ENCODE results near the gene KLC1.
A peak's percentile ranks its signal among the peaks of the same experiment; 100 is the strongest.

The KLC1 gene

DNA sequence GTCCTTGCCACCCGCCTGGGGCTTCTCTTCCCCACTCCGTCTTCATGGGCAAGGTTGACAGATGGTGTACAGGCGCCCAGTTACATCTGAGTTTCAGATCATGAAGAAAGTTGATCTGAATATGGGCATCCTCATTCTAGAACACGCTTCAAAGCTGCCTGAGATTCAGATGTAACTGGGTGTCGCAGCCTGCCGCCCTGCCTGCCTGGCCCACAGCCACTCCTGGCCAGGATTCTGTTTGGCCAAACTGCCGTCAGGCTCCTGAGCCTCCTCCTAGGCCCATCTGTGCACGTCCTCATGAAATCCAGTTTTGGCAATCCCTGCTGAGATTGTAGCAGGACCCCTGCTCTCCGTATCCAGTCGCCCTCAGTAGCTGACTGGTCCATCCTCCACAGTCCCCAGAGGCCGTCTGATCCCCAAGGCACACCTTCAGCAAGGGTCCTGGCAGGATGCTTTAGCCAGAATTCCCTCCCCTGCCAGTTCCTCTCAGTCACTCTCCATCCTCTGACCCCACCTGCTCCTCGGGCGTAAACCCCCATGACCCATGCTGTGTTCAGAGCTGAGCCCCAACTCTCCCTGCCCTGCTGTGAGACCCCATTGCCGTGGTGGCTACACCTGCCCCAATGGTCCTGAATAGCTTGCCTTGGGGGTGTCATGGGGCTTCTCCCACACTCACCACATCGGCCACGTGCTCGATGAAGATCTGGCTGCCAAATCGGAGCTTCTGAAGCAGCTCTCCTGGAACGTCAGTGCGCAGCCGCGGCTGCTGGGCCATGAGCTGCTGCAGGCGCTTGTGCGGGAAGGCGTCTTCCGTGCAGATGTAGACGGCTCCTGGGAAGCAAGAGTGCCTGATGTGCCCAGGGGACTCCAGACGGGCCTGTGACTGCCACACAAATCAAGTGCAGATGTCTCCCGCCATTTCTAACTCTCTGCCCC is 73.8 kb downstream of the KLC1 start:
- DNase-seq (ENCODE audit: low read depth in 2 of 3, low spot score in 1 of 3), result no peak

DNA sequence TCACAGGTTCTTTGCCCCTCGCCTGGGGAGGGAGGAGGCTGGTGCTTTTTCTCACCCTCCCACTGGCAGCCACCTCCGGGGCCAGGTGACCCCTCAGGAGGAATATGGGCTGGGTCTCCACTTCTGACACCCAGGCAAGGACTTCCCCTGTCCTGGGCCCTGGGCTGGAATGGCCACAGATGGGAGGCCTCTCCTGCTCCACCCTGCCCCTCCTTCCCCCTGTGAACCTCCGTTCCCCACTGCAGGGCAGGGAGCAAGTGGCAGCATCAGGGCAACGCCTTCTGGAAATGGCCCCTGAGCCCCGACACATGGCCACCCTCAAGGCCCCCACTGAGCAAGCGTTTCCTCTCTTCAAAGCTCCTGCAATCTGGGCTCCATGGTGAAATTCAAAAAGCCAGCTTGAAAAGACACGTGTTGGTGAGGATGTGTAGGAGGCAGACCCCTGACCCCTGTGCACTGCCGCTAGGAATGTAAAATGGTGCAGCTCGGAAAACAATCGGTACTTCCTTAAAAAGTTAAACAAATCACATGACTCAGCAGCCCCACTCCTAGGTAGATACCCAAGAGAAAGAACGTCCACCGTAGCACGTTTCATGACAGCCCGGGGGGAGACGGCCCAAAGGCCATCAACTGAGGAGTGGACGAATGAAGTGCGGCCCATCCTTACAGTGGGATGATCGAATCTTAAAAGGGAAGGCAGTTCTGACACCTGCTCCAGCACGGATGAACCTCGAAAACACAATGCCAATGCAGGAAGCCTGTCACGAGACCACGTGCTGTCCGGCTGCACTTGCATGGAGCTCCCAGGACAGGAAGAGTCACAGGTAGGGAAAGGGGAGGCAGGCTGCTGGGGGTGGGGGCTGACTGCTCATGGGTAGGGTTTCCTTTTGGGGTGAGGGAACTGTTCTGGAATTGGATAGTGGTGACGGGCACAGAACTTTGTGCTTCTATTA is 74.7 kb downstream of the KLC1 start:
- no peak for DNase-seq (ENCODE audit: low read depth in 2 of 3, low spot score in 1 of 3)

DNA sequence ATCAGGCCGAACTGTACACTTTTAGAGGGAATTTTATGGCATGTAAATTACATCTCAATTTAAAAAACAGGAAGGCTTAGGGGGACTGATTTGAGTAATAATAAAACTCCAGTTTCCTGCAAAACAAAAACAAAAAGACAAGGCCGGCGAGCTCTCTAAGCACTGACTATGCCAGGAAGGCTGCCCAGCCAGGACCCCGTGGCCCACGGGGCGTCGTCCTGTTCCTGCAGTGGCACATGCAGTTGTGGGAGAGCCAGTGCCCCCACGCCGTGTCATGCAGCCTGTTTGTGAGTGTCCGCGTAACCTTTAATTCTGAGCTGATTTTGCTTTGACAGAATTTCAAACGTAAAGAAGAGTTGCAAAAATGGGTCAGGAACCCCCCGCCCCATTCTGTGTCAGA is 75.7 kb downstream of the KLC1 start:
- no peak for DNase-seq (ENCODE audit: low read depth in 2 of 3, low spot score in 1 of 3)

DNA sequence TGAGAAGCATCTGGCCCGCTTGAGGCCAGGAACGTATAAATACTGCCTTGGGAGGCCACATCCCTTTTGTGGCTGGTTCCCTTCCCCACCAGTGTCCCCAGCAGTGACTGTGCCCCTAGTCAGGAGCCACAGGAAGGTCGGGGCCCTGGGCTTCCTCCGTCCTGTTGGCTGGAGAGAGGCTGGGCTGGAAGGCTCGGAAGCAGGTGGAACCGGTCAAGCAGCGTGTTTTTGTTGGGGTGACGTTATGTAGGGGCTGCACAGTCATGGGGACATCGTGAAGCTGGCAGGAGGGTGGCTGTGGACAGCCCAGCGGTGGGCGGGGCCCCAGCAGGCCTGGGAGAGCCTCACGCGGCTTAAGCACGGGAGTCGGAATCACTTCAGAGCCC is 76.1 kb downstream of the KLC1 start:
- DNase-seq (ENCODE audit: low read depth in 2 of 3, low spot score in 1 of 3), result no peak

DNA sequence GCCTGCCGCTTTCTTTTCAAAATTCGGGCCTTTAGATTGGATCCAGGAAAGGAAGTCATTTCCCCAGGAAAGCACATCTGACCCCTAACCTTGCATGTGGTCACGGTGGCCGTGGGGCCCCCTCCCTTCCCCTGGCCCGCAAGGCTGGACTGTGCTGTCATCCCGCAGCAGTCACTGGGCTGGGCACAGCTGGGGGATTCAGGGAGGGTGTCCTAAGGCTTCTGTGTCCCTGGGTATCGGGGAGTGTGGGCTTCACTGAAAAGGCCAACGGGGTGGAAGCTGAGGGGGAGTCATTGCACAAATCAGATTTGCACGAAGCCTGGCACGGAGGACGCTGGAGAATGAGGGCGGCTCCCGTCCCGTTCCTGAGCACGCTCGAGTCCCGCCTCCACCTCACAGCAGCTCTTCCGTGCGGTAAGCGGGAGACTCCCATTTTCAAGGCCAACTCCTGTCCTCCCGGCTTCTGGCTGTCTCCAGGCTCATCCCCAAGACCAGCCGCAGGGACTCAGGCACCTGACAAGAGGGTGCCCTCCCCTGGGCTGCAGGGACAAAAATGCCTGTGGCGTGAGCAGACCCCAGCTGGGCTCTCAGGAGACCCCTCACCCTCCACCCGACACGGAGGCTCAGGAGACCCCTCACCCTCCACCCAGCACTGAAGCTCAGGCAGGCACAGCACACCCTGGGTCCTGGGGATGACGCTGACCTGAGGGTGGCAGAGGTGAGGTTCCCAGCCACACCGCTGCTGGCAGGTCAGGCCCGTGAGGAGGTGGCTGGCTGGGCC is 76.7 kb downstream of the KLC1 start:
- DNase-seq (ENCODE audit: low read depth in 2 of 3, low spot score in 1 of 3), result no peak

DNA sequence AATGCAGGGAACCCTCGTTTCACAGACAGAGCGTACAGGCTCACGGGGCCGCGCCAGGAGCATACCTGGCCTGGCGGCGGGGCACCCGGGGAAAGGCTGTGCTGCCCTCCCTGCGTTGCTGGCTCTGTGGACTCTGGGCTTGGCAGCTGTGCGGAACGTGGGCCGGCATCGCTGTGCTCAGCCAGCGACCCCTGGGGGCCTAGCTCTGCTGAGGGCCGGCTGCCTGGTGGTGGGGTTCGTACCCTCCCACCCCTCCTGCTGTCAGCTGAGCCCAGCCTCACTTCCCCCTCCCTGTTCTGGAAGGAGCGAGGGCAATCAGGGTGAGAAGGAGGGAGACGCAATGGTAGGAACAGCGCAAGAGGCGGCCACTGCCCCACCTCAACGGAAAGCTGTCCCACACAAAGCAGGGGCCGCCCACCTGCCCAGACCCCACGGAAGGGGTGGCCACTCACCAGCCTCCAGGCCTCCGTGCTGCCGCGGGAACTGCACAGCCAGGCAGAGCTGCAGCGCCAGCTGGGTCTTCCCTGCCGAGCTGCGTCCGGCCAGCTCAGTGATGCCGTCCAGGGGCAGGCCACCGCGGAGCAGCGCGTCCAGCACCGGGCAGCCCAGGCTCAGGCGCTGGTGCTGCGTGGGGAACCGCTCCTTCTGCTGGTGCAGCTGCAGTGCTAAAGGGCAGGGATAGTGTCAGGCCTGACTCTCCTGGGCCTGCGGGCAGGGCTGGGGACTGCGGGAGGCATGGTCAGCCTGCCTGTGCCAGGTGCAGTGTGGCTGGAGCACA is 77.7 kb downstream of the KLC1 start:
- no peak for DNase-seq (ENCODE audit: low read depth in 2 of 3, low spot score in 1 of 3)

DNA sequence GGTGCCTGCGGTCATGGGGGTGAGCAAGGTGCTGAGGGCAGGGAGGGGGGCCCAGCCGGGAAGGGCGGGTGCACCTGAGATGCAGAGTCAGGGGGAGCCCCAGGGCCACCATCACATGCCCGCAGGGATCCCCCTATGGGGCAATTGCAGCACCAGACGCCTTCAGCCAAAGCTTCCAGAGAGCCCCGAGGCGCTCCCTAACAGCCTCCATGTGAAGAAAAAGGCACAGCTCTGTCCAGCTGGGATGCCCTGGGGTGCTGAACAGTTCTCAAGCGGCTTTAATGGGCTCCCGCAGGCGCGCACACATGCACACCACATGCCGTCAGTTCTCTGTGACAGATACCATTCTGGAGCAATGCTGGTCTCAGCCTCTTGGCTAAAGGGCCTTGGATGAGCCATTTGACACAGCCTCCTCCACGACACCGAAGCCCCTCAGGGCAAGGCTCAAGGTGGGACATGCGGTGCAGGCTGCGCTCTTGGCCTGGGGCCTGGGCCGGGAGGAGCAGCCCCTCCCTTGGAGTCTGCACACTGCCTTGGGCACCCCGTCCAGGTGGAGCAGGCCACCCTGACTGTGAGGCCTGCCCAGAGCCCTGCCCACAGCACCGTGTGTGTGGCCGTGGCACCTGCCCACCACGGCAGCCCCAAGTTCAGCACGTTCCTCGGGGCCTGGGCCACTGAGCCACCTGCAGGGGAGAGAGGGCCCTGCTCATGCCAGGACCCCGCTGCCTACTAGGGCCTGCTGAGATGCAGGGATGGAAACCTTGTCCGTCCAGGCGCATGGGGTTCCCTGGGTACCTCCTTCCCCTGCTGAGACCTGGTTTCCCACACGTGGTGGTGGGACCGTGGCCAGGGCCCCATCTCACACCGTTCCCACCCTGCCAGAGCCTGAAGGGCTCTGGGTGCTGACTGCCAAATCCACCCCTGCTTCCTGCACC is 78.6 kb downstream of the KLC1 start:
- DNase-seq (ENCODE audit: low read depth in 2 of 3, low spot score in 1 of 3), result no peak

DNA sequence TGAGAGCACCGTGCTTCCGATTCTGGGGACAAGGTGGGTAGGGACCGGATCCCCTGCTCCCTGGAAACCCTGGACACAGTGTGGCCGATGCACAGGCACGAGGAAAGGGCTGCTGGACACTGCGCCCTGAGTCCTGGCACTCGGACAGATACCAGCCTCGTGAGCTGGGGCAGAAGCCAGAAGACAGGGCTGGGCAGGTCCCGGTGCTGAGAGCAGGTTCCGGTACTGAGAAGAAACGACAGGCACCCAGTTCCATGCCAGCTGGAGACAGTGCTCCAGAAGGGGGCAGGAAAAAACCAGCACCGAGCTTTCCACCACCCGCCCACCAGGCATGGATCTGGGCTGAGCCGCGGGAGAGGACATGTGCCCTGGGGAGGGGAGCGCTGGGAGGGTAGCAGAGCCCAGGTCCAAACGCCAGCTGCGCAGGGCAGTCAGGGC is 79.8 kb downstream of the KLC1 start:
- no peak for DNase-seq (ENCODE audit: low read depth in 2 of 3, low spot score in 1 of 3)

DNA sequence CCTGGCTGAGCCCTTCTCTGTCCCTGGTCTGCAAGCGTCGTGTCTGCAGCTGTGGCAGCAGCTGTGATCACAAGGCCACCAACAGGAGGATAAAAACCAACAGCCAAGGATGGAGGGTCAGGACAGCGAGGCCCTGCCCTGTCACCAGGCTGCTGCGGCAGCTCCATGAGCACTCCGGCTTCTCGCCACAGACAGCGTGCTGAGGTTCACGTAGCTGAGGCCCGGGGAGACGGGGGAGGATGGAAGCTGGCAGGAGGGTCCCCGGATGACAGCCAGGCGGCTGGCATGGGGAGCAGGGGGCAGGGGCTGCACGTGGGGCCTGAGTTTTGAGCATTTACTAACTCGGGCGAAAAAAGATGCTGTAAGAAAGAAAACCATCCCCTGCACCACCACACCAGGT is 80.8 kb downstream of the KLC1 start:
- no peak for DNase-seq (ENCODE audit: low read depth in 2 of 3, low spot score in 1 of 3)

DNA sequence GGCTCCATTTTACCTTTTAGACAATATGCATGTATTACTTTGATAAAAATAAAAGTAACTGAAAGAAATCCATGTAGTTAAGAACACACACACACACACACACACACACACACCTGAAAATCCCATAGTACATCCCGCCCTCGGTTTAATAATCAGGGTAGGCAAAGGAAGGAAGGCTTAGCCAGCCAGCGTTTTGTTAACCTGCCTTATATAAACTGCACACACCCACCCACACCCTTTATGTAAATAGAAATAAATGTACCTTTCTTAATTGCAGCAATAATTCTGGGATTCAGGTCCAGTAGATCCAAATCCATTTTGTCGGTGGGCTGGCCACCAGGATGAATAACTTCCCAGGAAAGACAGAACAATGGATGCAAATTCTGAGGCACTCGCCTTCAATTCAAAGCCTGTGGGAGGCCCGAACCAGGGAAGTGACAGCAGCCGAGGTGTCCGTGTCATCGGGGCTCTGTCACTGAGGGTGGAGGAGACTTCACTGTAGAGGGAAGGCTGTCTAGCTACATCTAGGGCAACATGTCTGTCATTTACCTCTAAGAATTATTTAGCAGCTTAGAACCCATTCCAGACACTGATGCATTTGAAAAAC is 81.9 kb downstream of the KLC1 start:
- no peak for DNase-seq (ENCODE audit: low read depth in 2 of 3, low spot score in 1 of 3)

DNA sequence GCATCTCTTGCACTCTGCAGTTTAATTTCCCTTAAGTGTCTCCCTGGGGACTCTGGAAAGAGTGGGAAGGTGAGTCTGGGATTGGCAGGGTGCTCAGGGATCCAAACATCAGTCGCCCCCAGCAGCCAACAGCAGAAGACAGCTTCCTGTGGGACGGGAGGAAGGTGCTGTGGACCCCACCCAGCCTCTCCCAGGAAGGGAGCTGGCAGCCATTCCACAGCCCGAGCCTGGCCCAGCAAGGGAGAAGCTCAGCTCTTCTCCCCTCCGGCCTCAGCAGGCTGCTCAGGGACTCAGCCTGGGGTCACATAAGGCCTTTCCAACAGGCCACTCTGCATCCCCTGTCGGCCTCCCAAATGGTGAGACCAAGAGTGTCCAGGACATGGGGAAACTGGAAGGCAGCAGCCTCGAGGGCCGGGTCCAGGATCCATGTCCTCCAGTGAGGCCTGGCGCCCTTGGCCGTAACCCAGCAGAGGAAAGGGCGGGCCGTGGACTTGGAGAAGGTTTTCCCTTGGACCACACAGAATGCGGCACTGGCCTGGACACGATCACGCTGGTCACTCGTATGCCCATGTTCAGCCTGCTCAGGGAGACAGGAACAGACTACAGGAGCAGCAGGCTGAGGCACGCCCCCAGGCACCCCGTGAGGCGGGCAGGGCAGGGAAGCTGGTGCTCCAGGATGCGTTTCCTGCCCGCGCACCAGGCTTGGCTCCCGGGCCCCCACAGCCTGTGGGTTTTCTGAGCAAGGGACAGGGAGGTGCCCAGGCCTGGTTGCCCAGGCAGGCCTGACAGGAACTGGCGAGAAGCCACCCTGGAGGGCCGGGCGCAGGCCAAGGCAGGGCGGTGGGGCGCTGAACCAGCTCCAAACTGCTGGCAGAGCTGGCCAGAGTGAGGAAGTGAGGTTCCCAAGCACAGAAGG is 82.8 kb downstream of the KLC1 start:
- no peak for DNase-seq (ENCODE audit: low read depth in 2 of 3, low spot score in 1 of 3)

DNA sequence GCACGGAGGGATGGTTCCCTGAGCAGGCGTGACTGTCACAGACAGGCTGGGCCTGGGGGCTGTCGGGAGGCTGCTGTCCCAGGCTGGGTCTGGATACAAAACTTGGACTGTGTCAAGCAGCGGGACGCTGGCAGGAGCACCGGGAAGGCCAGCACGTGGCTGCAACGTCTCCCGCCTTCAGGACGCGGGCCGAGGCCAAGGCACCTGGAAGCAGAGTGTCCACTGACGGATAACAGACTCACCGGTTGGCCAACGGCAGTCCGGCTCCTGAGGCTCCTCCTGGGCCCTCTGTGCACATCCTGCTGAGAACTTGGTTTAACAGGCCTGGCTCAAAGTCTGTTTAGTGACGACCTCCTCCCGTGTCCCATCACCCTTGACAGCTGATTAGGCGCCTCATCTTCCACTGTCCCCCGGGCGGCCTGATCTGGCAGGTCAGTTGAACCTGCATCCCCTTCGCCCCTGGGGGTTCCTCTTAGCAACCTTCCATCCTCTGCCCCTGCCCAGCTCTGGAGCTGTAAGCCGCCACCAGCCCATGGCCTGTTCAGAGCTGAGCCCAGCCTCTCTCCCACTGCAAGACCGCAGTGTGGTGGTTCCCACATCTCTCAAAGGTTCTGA is 83.7 kb downstream of the KLC1 start:
- no peak for DNase-seq (ENCODE audit: low read depth in 2 of 3, low spot score in 1 of 3)

DNA sequence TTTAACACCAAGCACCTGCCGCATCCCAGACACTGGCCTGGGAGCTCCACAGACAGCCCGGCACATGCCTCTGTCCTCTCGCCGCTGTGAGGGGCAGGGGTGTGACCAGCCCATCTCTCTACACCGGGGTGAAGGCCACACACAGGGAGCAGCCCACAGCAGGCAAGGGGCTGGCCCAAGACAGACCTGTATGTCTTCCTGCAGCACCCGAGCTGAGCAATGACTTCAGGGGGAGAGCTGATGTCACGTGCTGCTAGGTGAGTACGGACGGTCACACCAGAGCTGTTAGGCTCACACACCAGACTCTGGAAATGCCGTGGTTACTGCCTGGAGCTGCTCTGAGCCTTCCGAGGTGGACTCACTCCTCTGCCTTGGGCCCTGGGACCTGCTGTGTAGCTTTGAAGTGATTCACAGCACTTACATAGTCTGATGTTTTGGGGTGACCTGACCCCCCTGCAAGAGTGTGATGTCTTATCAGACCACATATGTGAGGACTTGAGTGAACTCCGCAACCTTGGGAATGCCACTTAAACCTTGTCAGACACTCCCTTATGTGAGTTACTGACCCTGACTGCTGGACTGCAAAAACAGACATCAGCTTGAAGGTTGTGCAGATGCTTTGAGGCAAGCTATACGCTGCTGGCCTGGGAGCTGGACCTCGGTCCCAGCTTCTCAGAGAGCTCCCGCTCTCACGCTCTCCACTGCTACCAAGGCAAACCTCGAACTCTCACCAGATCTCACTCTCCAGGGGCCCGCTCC is 84.5 kb downstream of the KLC1 start:
- DNase-seq (ENCODE audit: low read depth in 2 of 3, low spot score in 1 of 3), result no peak

DNA sequence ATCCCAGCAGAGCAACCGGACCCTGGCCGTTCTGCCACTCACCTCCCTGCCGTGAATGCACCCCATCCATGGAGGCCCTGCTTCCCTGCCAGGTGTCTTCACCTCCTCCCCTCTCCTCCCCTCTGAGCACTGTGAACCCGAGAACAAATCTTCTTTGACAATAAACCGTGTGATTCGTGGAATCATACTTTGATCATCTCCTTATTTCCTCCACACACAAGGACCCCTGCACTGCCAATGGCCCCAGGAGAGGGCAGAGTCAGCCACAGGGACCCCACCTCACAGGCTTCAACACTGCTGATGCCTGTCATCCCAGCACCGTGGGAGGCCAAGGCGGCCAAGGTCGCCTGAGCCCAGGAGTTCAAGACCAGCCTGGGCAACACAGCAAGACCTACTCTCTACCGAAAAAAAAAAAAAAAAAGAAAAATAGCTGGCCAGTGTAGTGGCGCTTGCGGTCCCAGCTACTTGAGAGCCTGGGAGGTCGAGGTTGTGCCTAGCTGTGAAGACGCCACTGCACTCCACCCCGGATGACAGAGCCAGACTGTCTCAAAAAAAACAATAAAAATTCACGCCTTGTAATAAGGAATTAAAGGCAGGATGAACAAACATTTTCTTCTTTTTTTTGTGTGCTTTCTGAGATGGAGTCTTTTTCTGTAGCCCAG is 85.2 kb downstream of the KLC1 start:
- no peak for DNase-seq (ENCODE audit: low read depth in 2 of 3, low spot score in 1 of 3)

DNA sequence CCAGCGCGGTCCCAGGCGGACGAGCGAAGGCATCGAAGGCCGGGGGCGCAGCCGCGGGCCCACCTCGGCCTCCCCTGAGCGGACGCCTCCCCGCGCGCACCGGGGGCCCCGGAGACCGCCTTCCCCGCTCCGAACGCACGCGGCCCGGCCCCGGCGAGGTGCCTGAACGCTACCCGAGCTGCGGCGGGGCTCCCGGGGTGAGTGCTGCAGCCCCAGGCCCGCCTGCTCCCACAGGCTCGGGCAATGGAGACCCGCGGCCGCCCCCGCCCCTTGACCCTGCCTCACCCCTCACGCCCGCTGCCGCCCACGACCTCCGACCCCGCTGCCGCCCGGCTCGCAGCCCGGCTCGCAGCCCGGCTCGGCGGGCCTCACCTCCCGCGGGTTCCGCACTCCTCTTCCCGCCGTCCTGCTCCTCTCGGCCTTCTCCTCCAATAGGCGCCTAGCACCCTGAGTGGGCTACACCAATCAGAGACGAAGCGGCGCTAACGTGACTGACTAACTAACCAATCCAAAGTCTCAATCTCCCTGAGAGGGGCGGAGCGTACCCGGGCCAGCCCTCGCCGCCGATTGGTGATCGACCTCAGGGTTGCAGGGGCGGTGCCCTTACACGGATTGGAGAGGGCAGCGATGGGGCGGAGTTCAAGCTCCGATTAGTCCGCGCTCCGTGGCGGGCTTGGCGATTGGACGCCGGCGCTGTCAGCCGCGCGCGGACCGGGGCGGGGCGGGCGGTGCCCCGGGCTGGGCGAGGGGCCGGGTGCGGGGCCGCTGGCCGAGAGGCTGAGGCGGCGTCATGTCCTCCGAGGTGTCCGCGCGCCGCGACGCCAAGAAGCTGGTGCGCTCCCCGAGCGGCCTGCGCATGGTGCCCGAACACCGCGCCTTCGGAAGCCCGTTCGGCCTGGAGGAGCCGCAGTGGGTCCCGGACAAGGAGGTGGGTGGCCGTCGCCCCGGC is 86.3 kb downstream of the KLC1 start, which contains the start of the genes XRCC3 and ZFYVE21:
Gene XRCC3, minus strand, starts transcription at position 400 of the 949 bp plus-strand sequence. CDS start 4,364 bp downstream, outside the sequence.
Gene ZFYVE21, plus strand, starts transcription at position 759 of the 949 bp plus-strand sequence. Its CDS starts 32 bp downstream, at position 791.
- peak; percentile 99 to 100 (median 99) for DNase-seq (ENCODE audit: low read depth in 2 of 3, low spot score in 1 of 3)
